ENCODE measurements around the gene MYEOV.

Gene MYEOV

GRCh38 chr11:69288883-69289242, 5.1 kb upstream of the MYEOV start:
- DNase-seq: no peak

GRCh38 chr11:69290806-69291205, 3.1 kb upstream of the MYEOV start:
- DNase-seq: no peak

GRCh38 chr11:69291459-69292110, 2.4 kb upstream of the MYEOV start:
- no peak for DNase-seq

- DNase-seq: no peak
Measured at GRCh38 chr11:69292221-69292648, 1.7 kb upstream of the MYEOV start.

GRCh38 chr11:69293087-69293486, 868 bp upstream of the MYEOV start:
- DNase-seq: no peak

GRCh38 chr11:69294571-69295078, 670 bp downstream of the MYEOV start:
- DNase-seq: no peak

GRCh38 chr11:69295079-69295994, 1.4 kb downstream of the MYEOV start:
- DNase-seq: no peak

GRCh38 chr11:69295995-69296889, 2.3 kb downstream of the MYEOV start:
- no peak for DNase-seq

- DNase-seq: peak; percentile 79
Measured at GRCh38 chr11:69296890-69297786, 3.2 kb downstream of the MYEOV start.

GRCh38 chr11:69297787-69298266, 3.9 kb downstream of the MYEOV start:
- DNase-seq: no peak

- no peak for DNase-seq
Measured at GRCh38 chr11:69298267-69299022, 4.5 kb downstream of the MYEOV start.

- DNase-seq: no peak
Measured at GRCh38 chr11:69299023-69299461, 5.1 kb downstream of the MYEOV start.

GRCh38 chr11:69299572-69299971, 5.6 kb downstream of the MYEOV start:
- DNase-seq: no peak

- DNase-seq: no peak
Measured at GRCh38 chr11:69300120-69301060, 6.4 kb downstream of the MYEOV start.

- no peak for DNase-seq
Measured at GRCh38 chr11:69301081-69301454, 7.1 kb downstream of the MYEOV start.

GRCh38 chr11:69301455-69302401, 7.8 kb downstream of the MYEOV start:
- no peak for DNase-seq

- DNase-seq: no peak
Measured at GRCh38 chr11:69302447-69303020, 8.6 kb downstream of the MYEOV start.

GRCh38 chr11:69303427-69303826, 9.5 kb downstream of the MYEOV start:
- no peak for DNase-seq
